GM23338 (cell line): Measurements from ENCODE around the gene KIFAP3. TPM values are rescaled to one million over a fixed set of nuclear protein-coding genes. Genes with fewer than 3 reads are reported as not detected.

ENCODE experiments used
- ATAC-seq: fragments of 200-7000 bp; cut with Tn5 transposase; 3 replicates; pipeline ENCODE4 v1.9.1; 2020
- DNase-seq: peaks from one replicate; pipeline ENCODE4 v3.0.0-alpha.2; 2015; ENCODE audit warnings: low spot score
- H2AFZ ChIP-seq: fragments of 200-600 bp; sonication (generic); 2 replicates; pipeline ENCODE4 v1.8.0; 2016; ENCODE audit warnings: antibody characterized with exemption, mild to moderate bottlenecking, moderate library complexity
- H3F3A ChIP-seq: fragments of 200-600 bp; sonication (generic); replicated peaks from 2 replicates; pipeline ENCODE4 v1.8.0; 2017; ENCODE audit warnings: antibody characterized with exemption, mixed run types, low read depth
- H3K27ac ChIP-seq: fragments of 200-600 bp; sonication (generic); 2 replicates; pipeline ENCODE4 v1.6.1; 2016; ENCODE audit warnings: low read depth
- H3K27me3 ChIP-seq: fragments of 200-600 bp; sonication (generic); 2 replicates; pipeline ENCODE4 v1.8.0; 2016; ENCODE audit warnings: mild to moderate bottlenecking, mixed run types, moderate library complexity; ENCODE audit not compliant: insufficient read depth
- H3K36me3 ChIP-seq: fragments of 200-600 bp; sonication (generic); 2 replicates; pipeline ENCODE4 v1.8.0; 2016; ENCODE audit warnings: mild to moderate bottlenecking; ENCODE audit not compliant: insufficient read depth
- H3K4me1 ChIP-seq: fragments of 200-600 bp; sonication (generic); 2 replicates; pipeline ENCODE4 v1.8.0; 2016; ENCODE audit warnings: mild to moderate bottlenecking, moderate library complexity; ENCODE audit not compliant: insufficient read depth
- H3K4me2 ChIP-seq: fragments of 200-600 bp; sonication (generic); 2 replicates; pipeline ENCODE4 v1.7.1; 2017; ENCODE audit warnings: mixed run types
- H3K4me3 ChIP-seq: fragments of 200-600 bp; sonication (generic); 2 replicates; pipeline ENCODE4 v1.6.1; 2016; ENCODE audit warnings: mixed run types
- H3K79me2 ChIP-seq: fragments of 200-600 bp; sonication (generic); replicated peaks from 2 replicates; pipeline ENCODE4 v1.8.0; 2017; ENCODE audit warnings: mild to moderate bottlenecking; ENCODE audit not compliant: insufficient read depth
- H3K9me2 ChIP-seq: fragments of 200-600 bp; sonication (generic); 2 replicates; pipeline ENCODE4 v1.8.0; 2017; ENCODE audit not compliant: insufficient read depth
- H4K20me1 ChIP-seq: fragments of 200-600 bp; sonication (generic); replicated peaks from 2 replicates; pipeline ENCODE4 v1.8.0; 2017; ENCODE audit warnings: mild to moderate bottlenecking; ENCODE audit not compliant: insufficient read depth
- H3K27ac Mint-ChIP-seq: 2 replicates; pipeline ENCODE4 v1.8.0; 2020; ENCODE audit warnings: inconsistent platforms, mild to moderate bottlenecking, moderate library complexity, mixed read lengths
- H3K27me3 Mint-ChIP-seq: 3 replicates; pipeline ENCODE4 v1.8.0; 2022; ENCODE audit warnings: low read depth, mild to moderate bottlenecking, moderate library complexity, mixed read lengths, inconsistent platforms; ENCODE audit not compliant: insufficient read depth, poor library complexity
- H3K36me3 Mint-ChIP-seq: 3 replicates; pipeline ENCODE4 v1.8.0; 2021; ENCODE audit warnings: low read depth, mild to moderate bottlenecking, inconsistent platforms, moderate library complexity, mixed read lengths
- H3K4me1 Mint-ChIP-seq: 3 replicates; pipeline ENCODE4 v1.8.0; 2020; ENCODE audit warnings: mild to moderate bottlenecking, inconsistent platforms, mixed read lengths
- H3K4me3 Mint-ChIP-seq: 3 replicates; pipeline ENCODE4 v1.8.0; 2021; ENCODE audit warnings: moderate library complexity, mild to moderate bottlenecking, inconsistent platforms, mixed read lengths
- H3K9me3 Mint-ChIP-seq: 3 replicates; pipeline ENCODE4 v1.8.0; 2020; ENCODE audit warnings: moderate library complexity, mild to moderate bottlenecking, inconsistent platforms, mixed read lengths
- CREB1 ChIP-seq: fragments of 250-450 bp; sonication (Bioruptor Pico); IDR thresholded peaks from 2 replicates; pipeline ENCODE4 v1.5.0; 2020; ENCODE audit warnings: low read depth, mild to moderate bottlenecking, moderate library complexity
- CTCF ChIP-seq, 2 experiments: fragments of 200-600 bp in 1 of 2; sonication (generic) in 1 of 2; conservative IDR thresholded peaks; 2 replicates each; pipeline versions ENCODE4 v1.5.1 to v1.6.1; 2016 to 2017; ENCODE audit warnings: antibody characterized with exemption in 2 of 2, low read depth in 2 of 2, mild to moderate bottlenecking in 2 of 2, moderate library complexity in 1 of 2
- ETS1 ChIP-seq: IDR thresholded peaks from 2 replicates; pipeline ENCODE4 v1.6.1; 2016; ENCODE audit warnings: antibody characterized with exemption
- EZH2 ChIP-seq: fragments of 200-600 bp; sonication (generic); IDR thresholded peaks from one replicate; pipeline ENCODE4 v1.8.0; 2017; ENCODE audit warnings: antibody characterized with exemption, mild to moderate bottlenecking, low read depth; ENCODE audit not compliant: unreplicated experiment
- EZH2phosphoT487 ChIP-seq: fragments of 200-600 bp; sonication (generic); IDR thresholded peaks from one replicate; pipeline ENCODE4 v1.8.1; 2018; ENCODE audit warnings: antibody characterized with exemption; ENCODE audit not compliant: unreplicated experiment
- JUNB ChIP-seq: IDR thresholded peaks from one replicate; pipeline ENCODE4 v1.6.1; 2016; ENCODE audit warnings: antibody characterized with exemption; ENCODE audit not compliant: unreplicated experiment
- NANOG ChIP-seq: IDR thresholded peaks from 2 replicates; pipeline ENCODE4 v1.6.1; 2016; ENCODE audit warnings: antibody characterized with exemption, borderline replicate concordance
- POLR2AphosphoS5 ChIP-seq: IDR thresholded peaks from 2 replicates; pipeline ENCODE4 v1.6.1; 2016; ENCODE audit warnings: antibody characterized with exemption, low read depth
- REST ChIP-seq: IDR thresholded peaks from one replicate; pipeline ENCODE4 v1.6.1; 2018; ENCODE audit warnings: antibody characterized with exemption; ENCODE audit not compliant: unreplicated experiment
- STAT1 ChIP-seq: IDR thresholded peaks from one replicate; pipeline ENCODE4 v1.6.1; 2016; ENCODE audit warnings: antibody characterized with exemption; ENCODE audit not compliant: unreplicated experiment
- ZNF331 ChIP-seq: fragments of 250-450 bp; sonication (Bioruptor Pico); IDR thresholded peaks from 2 replicates; pipeline ENCODE4 v1.5.0; 2020; ENCODE audit warnings: low read depth, mild to moderate bottlenecking, moderate library complexity
- polyA plus RNA-seq: library from polyadenylated mRNA; unstranded; fragments of >200 nt; fragmentation: Nextera tagmentation; extraction: Ambion mirVana; gene quantifications from 2 replicates; pipeline ENCODE4 v1.2.1, GENCODE V29; 2016
- total RNA-seq: library from RNA; depleted of rRNA; stranded (reverse); fragments of >200 nt; shearing (Covaris generic); gene quantifications from 2 replicates; pipeline ENCODE4 v1.2.3, GENCODE V29; 2014

KIFAP3 gene
- total and polyA plus RNA-seq, 2 experiments from 2014 or later = 2.7 to 3.1 TPM

- TF ChIP-seq CREB1 (CRISPR knock-in tag) = no peak
- TF ChIP-seq ZNF331 (CRISPR knock-in tag) = no peak
- no peak for TF ChIP-seq CTCF (conservative IDR thresholded peaks at IDR 0.05; ENCODE audit: low read depth in 2 of 2)
- no peak for TF ChIP-seq JUNB
- no peak for TF ChIP-seq REST
- TF ChIP-seq ETS1 = no peak
- no peak for TF ChIP-seq NANOG
- no peak for TF ChIP-seq EZH2
Measured at GRCh38 chr1:169968174-169968573, 106.3 kb downstream of the KIFAP3 start (continued).

GRCh38 chr1:169964206-169964605 is 110.3 kb downstream of the KIFAP3 start:
- Histone ChIP-seq H3K27ac (no peak overlapping the region), H3K79me2 (no peaks in the 10 kb centered on the region), H4K20me1 (no peaks in the 10 kb centered on the region), H3K27me3 (no peaks in the 10 kb centered on the region), H2AFZ (no peak overlapping the region), H3F3A (no peaks in the 10 kb centered on the region), H3K9me2 (no peaks in the 10 kb centered on the region), H3K36me3 (no peaks in the 10 kb centered on the region), H3K4me2 (no peak overlapping the region), H3K4me3 (no peak overlapping the region), H3K4me1 (no peaks in the 10 kb centered on the region)
- Mint-ChIP-seq H3K9me3 (no peaks in the 10 kb centered on the region), H3K36me3 (no peaks in the 10 kb centered on the region), H3K27me3 (no peaks in the 10 kb centered on the region), H3K4me3 (no peak overlapping the region), H3K27ac (no peak overlapping the region), H3K4me1 (no peaks in the 10 kb centered on the region)
- DNase-seq (no peak), ATAC-seq (no peak)
- TF ChIP-seq NANOG = no peak
- no peak for TF ChIP-seq CTCF (conservative IDR thresholded peaks at IDR 0.05; ENCODE audit: low read depth in 2 of 2)
- no peak for TF ChIP-seq POLR2AphosphoS5
- TF ChIP-seq REST = no peak
- no peak for TF ChIP-seq EZH2phosphoT487
- TF ChIP-seq STAT1 = no peak
- no peak for TF ChIP-seq EZH2
- TF ChIP-seq CREB1 (CRISPR knock-in tag) = no peak
